ENCODE results near the gene TMEFF2. TPM values are rescaled to one million over a fixed set of nuclear protein-coding genes. Genes with fewer than 3 reads are reported as not detected.

Gene TMEFF2
- polyA plus RNA-seq, 1 of the 3 experiments (the other 2 are of a cell fraction): 5.4 TPM

DNA sequence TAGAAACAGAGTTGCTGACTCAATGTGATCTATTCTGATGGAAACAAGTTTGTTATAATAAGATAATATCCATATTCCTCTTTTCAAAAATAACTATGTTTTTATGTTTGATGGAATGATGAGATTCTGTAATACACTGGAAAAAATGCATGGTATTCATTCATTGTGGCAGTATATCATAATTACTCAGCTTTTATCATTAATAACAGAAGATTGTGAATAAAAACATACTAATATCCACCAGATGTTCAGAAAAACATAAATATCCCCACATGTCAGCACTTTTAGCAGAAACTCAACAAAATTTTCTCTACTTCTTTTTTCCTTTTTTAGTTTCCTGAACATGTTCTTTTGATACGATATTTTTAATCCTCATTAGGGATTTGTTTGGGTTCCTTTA lies 217.0 kb downstream of the TMEFF2 start:
- Histone ChIP-seq H3K4me1 (ENCODE audit: control insufficient read depth in 1 of 2, insufficient read depth in 2 of 2, low read depth in 1 of 2, low read length in 1 of 2) (peaks cover 0 to 13% of the 10 kb centered on the region in 2 experiments; a peak in 3 of 4 replicates), H3K79me2 (ENCODE audit: insufficient read depth) (no peaks in the 10 kb centered on the region), H4K20me1 (ENCODE audit: insufficient read depth) (no peaks in the 10 kb centered on the region), H3K36me3 (replicated peaks in 1 of 2; ENCODE audit: control insufficient read depth in 1 of 2, insufficient read depth in 2 of 2, low read length in 1 of 2) (no peaks in the 10 kb centered on the region), H2AFZ (ENCODE audit: low read depth) (no peak overlapping the region), H3K9ac (no peak overlapping the region), H3K27ac (ENCODE audit: low read depth in 2 of 2, low read length in 1 of 2) (peak overlapping the region in 1 of 2 experiments; percentile 64; a peak in 1 of 4 replicates), H3F3A (replicated peaks; ENCODE audit: insufficient read depth) (peaks cover 27% of the 10 kb centered on the region), H3K4me2 (0 out of 2 replicates have a peak overlapping the region, but pooled peaks have one; percentile 12), H3K9me3 (no peaks in the 10 kb centered on the region), H3K4me3 (ENCODE audit: low read depth in 2 of 2, low read length in 1 of 2) (no peak overlapping the region), H3K27me3 (ENCODE audit: insufficient read depth) (no peaks in the 10 kb centered on the region), H3K9me2 (no peaks in the 10 kb centered on the region)
- WGBS (ENCODE audit: low lambda C conversion rate): 74% methylated on average over 1 of the region's 1 CpG
- CTCF ChIA-PET: no interaction called here
- POLR2A ChIA-PET: no interaction called here
- DNase-seq: no peak
- no peak for TF ChIP-seq FOXJ3 (CRISPR knock-in tag; IDR thresholded peaks at IDR 0.05)
- TF ChIP-seq TAF1 (IDR thresholded peaks at IDR 0.05; ENCODE audit: borderline replicate concordance, low read depth, low read length): no peak
- no peak for TF ChIP-seq RAD21 (IDR thresholded peaks at IDR 0.05; ENCODE audit: low read length)
- TF ChIP-seq, protein P1, sequence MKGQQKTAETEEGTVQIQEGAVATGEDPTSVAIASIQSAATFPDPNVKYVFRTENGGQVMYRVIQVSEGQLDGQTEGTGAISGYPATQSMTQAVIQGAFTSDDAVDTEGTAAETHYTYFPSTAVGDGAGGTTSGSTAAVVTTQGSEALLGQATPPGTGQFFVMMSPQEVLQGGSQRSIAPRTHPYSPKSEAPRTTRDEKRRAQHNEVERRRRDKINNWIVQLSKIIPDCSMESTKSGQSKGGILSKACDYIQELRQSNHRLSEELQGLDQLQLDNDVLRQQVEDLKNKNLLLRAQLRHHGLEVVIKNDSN (IDR thresholded peaks at IDR 0.05; ENCODE audit: borderline replicate concordance, low read depth): no peak
- peak; percentile 81 for TF ChIP-seq TEAD4 (IDR thresholded peaks at IDR 0.05; ENCODE audit: borderline replicate concordance, insufficient read depth)
- peak; percentile 75 for TF ChIP-seq JUND (IDR thresholded peaks at IDR 0.05)
- no peak for TF ChIP-seq SMC3 (IDR thresholded peaks at IDR 0.05; ENCODE audit: low read depth, low read length)
- TF ChIP-seq, protein P2, sequence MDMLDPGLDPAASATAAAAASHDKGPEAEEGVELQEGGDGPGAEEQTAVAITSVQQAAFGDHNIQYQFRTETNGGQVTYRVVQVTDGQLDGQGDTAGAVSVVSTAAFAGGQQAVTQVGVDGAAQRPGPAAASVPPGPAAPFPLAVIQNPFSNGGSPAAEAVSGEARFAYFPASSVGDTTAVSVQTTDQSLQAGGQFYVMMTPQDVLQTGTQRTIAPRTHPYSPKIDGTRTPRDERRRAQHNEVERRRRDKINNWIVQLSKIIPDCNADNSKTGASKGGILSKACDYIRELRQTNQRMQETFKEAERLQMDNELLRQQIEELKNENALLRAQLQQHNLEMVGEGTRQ (IDR thresholded peaks at IDR 0.05; ENCODE audit: borderline replicate concordance, low read depth, low read length): no peak
- TF ChIP-seq TCF12 (IDR thresholded peaks at IDR 0.05): peak; percentile 96
- TF ChIP-seq, protein P3, sequence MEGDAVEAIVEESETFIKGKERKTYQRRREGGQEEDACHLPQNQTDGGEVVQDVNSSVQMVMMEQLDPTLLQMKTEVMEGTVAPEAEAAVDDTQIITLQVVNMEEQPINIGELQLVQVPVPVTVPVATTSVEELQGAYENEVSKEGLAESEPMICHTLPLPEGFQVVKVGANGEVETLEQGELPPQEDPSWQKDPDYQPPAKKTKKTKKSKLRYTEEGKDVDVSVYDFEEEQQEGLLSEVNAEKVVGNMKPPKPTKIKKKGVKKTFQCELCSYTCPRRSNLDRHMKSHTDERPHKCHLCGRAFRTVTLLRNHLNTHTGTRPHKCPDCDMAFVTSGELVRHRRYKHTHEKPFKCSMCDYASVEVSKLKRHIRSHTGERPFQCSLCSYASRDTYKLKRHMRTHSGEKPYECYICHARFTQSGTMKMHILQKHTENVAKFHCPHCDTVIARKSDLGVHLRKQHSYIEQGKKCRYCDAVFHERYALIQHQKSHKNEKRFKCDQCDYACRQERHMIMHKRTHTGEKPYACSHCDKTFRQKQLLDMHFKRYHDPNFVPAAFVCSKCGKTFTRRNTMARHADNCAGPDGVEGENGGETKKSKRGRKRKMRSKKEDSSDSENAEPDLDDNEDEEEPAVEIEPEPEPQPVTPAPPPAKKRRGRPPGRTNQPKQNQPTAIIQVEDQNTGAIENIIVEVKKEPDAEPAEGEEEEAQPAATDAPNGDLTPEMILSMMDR (IDR thresholded peaks at IDR 0.05): no peak
- peak; percentile 49; the same call in 1 of the 2 replicates for TF ChIP-seq NFIC (IDR thresholded peaks at IDR 0.05; ENCODE audit: borderline replicate concordance)
- TF ChIP-seq RCOR1 (IDR thresholded peaks at IDR 0.05; ENCODE audit: low read length): no peak
- TF ChIP-seq, protein P4, sequence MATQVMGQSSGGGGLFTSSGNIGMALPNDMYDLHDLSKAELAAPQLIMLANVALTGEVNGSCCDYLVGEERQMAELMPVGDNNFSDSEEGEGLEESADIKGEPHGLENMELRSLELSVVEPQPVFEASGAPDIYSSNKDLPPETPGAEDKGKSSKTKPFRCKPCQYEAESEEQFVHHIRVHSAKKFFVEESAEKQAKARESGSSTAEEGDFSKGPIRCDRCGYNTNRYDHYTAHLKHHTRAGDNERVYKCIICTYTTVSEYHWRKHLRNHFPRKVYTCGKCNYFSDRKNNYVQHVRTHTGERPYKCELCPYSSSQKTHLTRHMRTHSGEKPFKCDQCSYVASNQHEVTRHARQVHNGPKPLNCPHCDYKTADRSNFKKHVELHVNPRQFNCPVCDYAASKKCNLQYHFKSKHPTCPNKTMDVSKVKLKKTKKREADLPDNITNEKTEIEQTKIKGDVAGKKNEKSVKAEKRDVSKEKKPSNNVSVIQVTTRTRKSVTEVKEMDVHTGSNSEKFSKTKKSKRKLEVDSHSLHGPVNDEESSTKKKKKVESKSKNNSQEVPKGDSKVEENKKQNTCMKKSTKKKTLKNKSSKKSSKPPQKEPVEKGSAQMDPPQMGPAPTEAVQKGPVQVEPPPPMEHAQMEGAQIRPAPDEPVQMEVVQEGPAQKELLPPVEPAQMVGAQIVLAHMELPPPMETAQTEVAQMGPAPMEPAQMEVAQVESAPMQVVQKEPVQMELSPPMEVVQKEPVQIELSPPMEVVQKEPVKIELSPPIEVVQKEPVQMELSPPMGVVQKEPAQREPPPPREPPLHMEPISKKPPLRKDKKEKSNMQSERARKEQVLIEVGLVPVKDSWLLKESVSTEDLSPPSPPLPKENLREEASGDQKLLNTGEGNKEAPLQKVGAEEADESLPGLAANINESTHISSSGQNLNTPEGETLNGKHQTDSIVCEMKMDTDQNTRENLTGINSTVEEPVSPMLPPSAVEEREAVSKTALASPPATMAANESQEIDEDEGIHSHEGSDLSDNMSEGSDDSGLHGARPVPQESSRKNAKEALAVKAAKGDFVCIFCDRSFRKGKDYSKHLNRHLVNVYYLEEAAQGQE (IDR thresholded peaks at IDR 0.05; ENCODE audit: low read depth, low read length): no peak
- TF ChIP-seq RXRA (IDR thresholded peaks at IDR 0.05; ENCODE audit: borderline replicate concordance, low read depth): no peak
- TF ChIP-seq MXI1 (IDR thresholded peaks at IDR 0.05; ENCODE audit: low read depth, low read length): no peak
- no peak for TF ChIP-seq EZH2phosphoT487 (IDR thresholded peaks at IDR 0.05; ENCODE audit: borderline replicate concordance, low read depth)
- TF ChIP-seq, protein P5, sequence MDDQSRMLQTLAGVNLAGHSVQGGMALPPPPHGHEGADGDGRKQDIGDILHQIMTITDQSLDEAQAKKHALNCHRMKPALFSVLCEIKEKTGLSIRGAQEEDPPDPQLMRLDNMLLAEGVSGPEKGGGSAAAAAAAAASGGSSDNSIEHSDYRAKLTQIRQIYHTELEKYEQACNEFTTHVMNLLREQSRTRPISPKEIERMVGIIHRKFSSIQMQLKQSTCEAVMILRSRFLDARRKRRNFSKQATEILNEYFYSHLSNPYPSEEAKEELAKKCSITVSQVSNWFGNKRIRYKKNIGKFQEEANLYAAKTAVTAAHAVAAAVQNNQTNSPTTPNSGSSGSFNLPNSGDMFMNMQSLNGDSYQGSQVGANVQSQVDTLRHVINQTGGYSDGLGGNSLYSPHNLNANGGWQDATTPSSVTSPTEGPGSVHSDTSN (IDR thresholded peaks at IDR 0.05): peak; percentile 86
- no peak for TF ChIP-seq GATA2 (CRISPR knock-in tag; IDR thresholded peaks at IDR 0.05)
- TF ChIP-seq POLR2AphosphoS5 (IDR thresholded peaks at IDR 0.05; ENCODE audit: low read depth, low read length): 0 out of 2 replicates have a peak, but pooled peaks have one; percentile 46
- no peak for TF ChIP-seq CHD2 (IDR thresholded peaks at IDR 0.05; ENCODE audit: low read length, partially characterized antibody)
- TF ChIP-seq MEF2A (IDR thresholded peaks at IDR 0.05; ENCODE audit: borderline replicate concordance, low read depth): peak; percentile 53; the same call in 1 of the 2 replicates
- TF ChIP-seq EP300 (IDR thresholded peaks at IDR 0.05; ENCODE audit: borderline replicate concordance in 1 of 2, low read depth in 1 of 2, low read length in 1 of 2): peak in 1 of 2 experiments; percentile 79; a peak in 2 of 4 replicates
- TF ChIP-seq, protein P6, sequence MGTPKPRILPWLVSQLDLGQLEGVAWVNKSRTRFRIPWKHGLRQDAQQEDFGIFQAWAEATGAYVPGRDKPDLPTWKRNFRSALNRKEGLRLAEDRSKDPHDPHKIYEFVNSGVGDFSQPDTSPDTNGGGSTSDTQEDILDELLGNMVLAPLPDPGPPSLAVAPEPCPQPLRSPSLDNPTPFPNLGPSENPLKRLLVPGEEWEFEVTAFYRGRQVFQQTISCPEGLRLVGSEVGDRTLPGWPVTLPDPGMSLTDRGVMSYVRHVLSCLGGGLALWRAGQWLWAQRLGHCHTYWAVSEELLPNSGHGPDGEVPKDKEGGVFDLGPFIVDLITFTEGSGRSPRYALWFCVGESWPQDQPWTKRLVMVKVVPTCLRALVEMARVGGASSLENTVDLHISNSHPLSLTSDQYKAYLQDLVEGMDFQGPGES (IDR thresholded peaks at IDR 0.05; ENCODE audit: low read depth, low read length): no peak
- no peak for TF ChIP-seq FOSL2 (IDR thresholded peaks at IDR 0.05; ENCODE audit: borderline replicate concordance, low read depth)
- no peak for TF ChIP-seq GABPA (IDR thresholded peaks at IDR 0.05; ENCODE audit: low read depth)
